H1 (cell line): ENCODE measurements around the gene PXMP4. TPM values are rescaled to one million over a fixed set of nuclear protein-coding genes. Genes with fewer than 3 reads are reported as not detected.

Experiments used
- TAF7 ChIP-seq: optimal IDR thresholded peaks from 2 replicates; pipeline ENCODE3; 2011; ENCODE audit warnings: low read depth, mild to moderate bottlenecking, inconsistent platforms, low read length, moderate library complexity, borderline replicate concordance
- polyA plus RNA-seq, 7 experiments: library from polyadenylated mRNA; depleted of rRNA in 3 of 7; stranded (reverse) in 5 of 7; unstranded in 2 of 7; fragments of >200 nt in 5 of 7; fragments of 200-250 nt in 2 of 7; gene quantifications; 1 replicate in 5 of 7; 2 replicates in 1 of 7; 4 replicates in 1 of 7; pipeline versions ENCODE4 v1.2.1 to v1.2.3, GENCODE V29; 2011 to 2013; ENCODE audit warnings: missing spikeins in 2 of 7, mixed read lengths in 2 of 7
- total RNA-seq: library from RNA; stranded (reverse); fragmentation: NEBNext Ultra II Directional; extraction: Animal tissue kit (Norgen Biotek cat#: 25700); gene quantifications from 2 replicates; pipeline ENCODE4 v1.2.1, GENCODE V29; 2021

Gene PXMP4
- total and polyA plus RNA-seq, 2 of the 8 experiments (the other 6 are each of a cell fraction or from before 2014, with no cell fraction given), result 3.3 to 3.4 TPM

DNA sequence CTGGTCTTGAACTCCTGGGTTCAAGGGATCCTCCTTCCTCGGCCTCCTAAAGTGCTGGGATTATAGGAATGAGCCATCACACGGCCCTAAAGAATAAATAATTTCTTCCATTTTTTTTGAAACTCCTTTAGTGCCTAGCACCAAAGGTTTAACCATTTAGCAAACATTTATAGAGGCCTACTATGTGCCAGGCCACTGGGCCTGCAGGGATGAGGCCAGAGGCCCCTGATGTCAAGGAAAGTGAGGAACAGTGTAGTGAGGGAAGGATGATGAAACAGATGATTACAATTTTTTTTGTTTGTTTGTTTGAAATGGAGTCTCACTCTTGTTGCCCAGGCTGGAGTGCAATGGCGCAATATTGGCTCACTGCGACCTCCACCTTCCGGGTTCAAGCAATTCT, 45.5 kb upstream of the PXMP4 start (continued):
- TF ChIP-seq TAF7, result no peak
